Esophagus squamous epithelium (tissue), 4 donors: ENCODE data around the gene BBS2.

Experiments used
- CTCF ChIP-seq, 6 experiments: fragments of 450-650 bp in 4 of 6; fragments of 200-600 bp in 2 of 6; sonication (generic) in 2 of 6; IDR thresholded peaks; one replicate each; pipeline ENCODE4 v1.5.1; 2016 to 2019; ENCODE audit warnings: antibody characterized with exemption in 6 of 6, mild to moderate bottlenecking in 4 of 6, moderate library complexity in 4 of 6
- POLR2A ChIP-seq, 4 donors: fragments of 450-650 bp; IDR thresholded peaks; one replicate each; pipeline ENCODE4 v1.6.1; 2017; ENCODE audit warnings: antibody characterized with exemption in 4 of 4, mild to moderate bottlenecking in 4 of 4, moderate library complexity in 3 of 4

GRCh38 chr16:56450275-56450985 is 69.4 kb downstream of the BBS2 start:
- TF ChIP-seq CTCF (IDR thresholded peaks at IDR 0.05) (no peak), POLR2A (IDR thresholded peaks at IDR 0.05) (no peak)
